Neural crest cell (in vitro differentiated cells): ENCODE measurements around the gene CYFIP1. TPM values are rescaled to one million over a fixed set of nuclear protein-coding genes. Genes with fewer than 3 reads are reported as not detected.

Experiments
- DNase-seq: peaks from one replicate; pipeline ENCODE4 v3.0.0; 2021; ENCODE audit warnings: low read depth, mixed read lengths, low spot score
- H3K27ac Mint-ChIP-seq: one replicate; pipeline ENCODE4 v1.8.0; 2021; ENCODE audit warnings: mild to moderate bottlenecking, mixed read lengths; ENCODE audit not compliant: unreplicated experiment
- H3K27me3 Mint-ChIP-seq: 2 replicates; pipeline ENCODE4 v1.8.0; 2021; ENCODE audit warnings: low read depth, mild to moderate bottlenecking, mixed read lengths
- H3K36me3 Mint-ChIP-seq: 2 replicates; pipeline ENCODE4 v1.8.0; 2021; ENCODE audit warnings: low read depth, mild to moderate bottlenecking, mixed read lengths
- H3K4me1 Mint-ChIP-seq: 2 replicates; pipeline ENCODE4 v1.8.0; 2021; ENCODE audit warnings: mixed read lengths
- H3K4me3 Mint-ChIP-seq: one replicate; pipeline ENCODE4 v1.8.0; 2021; ENCODE audit warnings: mild to moderate bottlenecking, mixed read lengths
- H3K9me3 Mint-ChIP-seq: 2 replicates; pipeline ENCODE4 v1.8.0; 2021; ENCODE audit warnings: mixed read lengths
- total RNA-seq: library from RNA; stranded (reverse); gene quantifications from 2 replicates; pipeline ENCODE4 v1.2.1, GENCODE V29; 2021
- TF ChIP-seq, protein P1 (sequence below): fragments of 200-600 bp; sonication (generic); conservative IDR thresholded peaks from 2 replicates; pipeline ENCODE4 v1.5.0; 2021; ENCODE audit warnings: antibody characterized with exemption, mild to moderate bottlenecking

Gene CYFIP1
- total RNA-seq, 1 donor from 2014 or later, result 116 TPM

DNA sequence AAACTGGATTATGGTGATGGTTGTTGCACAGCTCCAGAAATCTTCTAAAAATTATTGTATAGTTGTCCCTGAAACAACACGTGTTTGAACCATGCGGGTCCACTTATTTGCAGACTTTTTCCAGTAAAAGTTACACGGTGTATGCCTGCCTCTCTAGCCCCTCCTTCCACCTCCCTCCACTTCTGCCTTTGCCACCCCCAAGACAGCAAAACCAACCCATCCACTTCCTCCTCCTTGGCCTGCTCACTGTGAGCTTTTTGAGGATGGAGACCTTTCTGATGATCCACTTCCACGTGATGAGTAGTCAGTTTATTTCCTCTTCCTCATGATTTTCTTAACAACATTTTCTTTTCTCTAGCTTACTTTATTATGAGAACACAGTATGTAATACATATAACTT is 5.4 kb downstream of the CYFIP1 start:
- Mint-ChIP-seq H3K27ac (no peak overlapping the region), H3K9me3 (no peaks in the 10 kb centered on the region), H3K4me3 (no peak overlapping the region), H3K4me1 (peaks cover 20% of the 10 kb centered on the region), H3K27me3 (peaks cover 5% of the 10 kb centered on the region), H3K36me3 (peaks cover 5% of the 10 kb centered on the region)
- TF ChIP-seq, protein P1, sequence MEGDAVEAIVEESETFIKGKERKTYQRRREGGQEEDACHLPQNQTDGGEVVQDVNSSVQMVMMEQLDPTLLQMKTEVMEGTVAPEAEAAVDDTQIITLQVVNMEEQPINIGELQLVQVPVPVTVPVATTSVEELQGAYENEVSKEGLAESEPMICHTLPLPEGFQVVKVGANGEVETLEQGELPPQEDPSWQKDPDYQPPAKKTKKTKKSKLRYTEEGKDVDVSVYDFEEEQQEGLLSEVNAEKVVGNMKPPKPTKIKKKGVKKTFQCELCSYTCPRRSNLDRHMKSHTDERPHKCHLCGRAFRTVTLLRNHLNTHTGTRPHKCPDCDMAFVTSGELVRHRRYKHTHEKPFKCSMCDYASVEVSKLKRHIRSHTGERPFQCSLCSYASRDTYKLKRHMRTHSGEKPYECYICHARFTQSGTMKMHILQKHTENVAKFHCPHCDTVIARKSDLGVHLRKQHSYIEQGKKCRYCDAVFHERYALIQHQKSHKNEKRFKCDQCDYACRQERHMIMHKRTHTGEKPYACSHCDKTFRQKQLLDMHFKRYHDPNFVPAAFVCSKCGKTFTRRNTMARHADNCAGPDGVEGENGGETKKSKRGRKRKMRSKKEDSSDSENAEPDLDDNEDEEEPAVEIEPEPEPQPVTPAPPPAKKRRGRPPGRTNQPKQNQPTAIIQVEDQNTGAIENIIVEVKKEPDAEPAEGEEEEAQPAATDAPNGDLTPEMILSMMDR, result no peak
- DNase-seq, result no peak

DNA sequence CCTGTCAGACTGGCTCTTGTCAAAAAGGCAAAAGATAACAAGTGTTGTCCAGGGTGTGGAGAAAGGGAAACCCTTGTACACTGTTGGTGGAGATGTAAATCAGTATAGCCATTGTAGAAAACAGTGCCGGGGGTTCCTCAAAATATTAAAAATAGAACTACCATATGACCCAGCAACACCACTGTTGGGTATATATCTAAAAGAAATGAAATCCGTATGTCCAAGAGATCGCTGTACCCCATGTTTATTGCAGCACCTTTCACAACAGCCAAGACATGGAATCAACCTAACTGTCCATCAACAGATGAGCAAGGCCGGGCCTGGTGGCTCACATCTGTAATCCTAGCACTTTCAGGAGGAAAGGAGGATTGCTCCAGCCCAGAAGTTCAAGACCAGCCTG is 6.2 kb downstream of the CYFIP1 start:
- Mint-ChIP-seq H3K4me3 (no peak overlapping the region), H3K27me3 (peaks cover 2% of the 10 kb centered on the region), H3K36me3 (peaks cover 9% of the 10 kb centered on the region), H3K4me1 (peaks cover 15% of the 10 kb centered on the region), H3K9me3 (no peaks in the 10 kb centered on the region), H3K27ac (no peak overlapping the region)
- TF ChIP-seq, protein P1, result no peak
- DNase-seq, result no peak

DNA sequence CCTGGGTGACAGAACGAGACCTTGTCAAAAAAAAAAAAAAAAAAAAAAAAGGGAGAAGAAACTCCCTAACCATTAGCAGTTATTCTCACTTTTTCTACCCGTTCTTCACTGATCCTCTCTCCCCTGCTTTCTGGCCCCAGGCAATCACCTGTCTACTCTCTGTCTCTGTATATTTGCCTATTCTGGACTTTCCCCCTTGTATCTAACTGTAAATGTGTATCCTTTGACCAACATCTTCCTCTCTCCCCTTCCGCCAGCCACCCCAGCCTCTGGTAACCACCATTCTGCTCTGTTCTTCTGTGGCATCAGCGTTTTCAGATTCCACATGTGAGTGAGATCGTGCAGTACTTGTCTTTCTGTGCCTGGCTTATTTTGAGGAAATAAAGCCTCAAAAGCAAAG is 6.9 kb downstream of the CYFIP1 start:
- TF ChIP-seq, protein P1, result no peak
- Mint-ChIP-seq H3K36me3 (peaks cover 11% of the 10 kb centered on the region), H3K9me3 (no peaks in the 10 kb centered on the region), H3K4me3 (no peak overlapping the region), H3K4me1 (peaks cover 15% of the 10 kb centered on the region), H3K27me3 (no peaks in the 10 kb centered on the region), H3K27ac (no peak overlapping the region)
- DNase-seq, result no peak

DNA sequence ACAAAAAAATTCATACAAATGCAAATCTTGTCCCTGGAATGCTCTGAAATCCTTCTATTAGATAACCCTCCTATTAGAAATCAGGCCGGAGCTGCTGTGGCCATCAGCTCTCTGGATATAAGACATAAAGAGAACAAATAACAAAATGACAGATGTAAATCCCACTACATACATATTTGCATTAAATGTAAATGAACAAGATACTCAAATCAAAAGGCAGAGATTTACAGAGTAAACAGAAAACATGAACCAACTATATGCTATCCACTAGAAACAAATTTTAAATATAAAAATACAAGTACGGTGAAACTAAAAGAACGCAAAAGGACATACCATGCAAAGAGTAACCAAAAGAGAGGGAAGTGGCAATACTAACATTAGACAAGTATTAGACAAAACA is 10.7 kb downstream of the CYFIP1 start:
- TF ChIP-seq, protein P1, result no peak
- H3K4me1 Mint-ChIP-seq, result peaks cover 16% of the 10 kb centered on the region
- no peaks in the 10 kb centered on the region for H3K9me3 Mint-ChIP-seq
- peaks cover 11% of the 10 kb centered on the region for H3K36me3 Mint-ChIP-seq
- no peak for DNase-seq
- no peak overlapping the region for H3K4me3 Mint-ChIP-seq
- no peak overlapping the region for H3K27ac Mint-ChIP-seq
- no peaks in the 10 kb centered on the region for H3K27me3 Mint-ChIP-seq

DNA sequence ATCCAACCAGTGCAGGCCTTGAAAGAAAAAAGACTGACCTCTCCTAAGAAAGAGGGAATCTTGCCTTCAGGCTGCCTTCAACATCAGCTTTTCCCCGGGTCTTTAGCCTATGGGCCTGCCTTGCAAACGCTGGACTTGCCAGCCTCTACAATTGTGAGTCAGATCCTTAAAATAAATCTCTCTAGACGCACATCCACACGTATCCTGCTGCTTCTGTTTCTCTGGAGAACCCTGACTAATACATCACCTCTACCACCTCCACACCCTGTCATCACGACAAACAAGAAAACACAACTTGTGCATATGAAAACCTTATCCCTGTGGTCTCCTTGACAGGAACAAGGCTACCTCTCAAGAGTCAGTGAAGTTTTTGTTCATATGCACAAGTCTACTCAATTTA is 11.8 kb downstream of the CYFIP1 start:
- Mint-ChIP-seq H3K27ac (no peak overlapping the region), H3K27me3 (no peaks in the 10 kb centered on the region), H3K9me3 (no peaks in the 10 kb centered on the region), H3K4me3 (no peak overlapping the region), H3K4me1 (peaks cover 27% of the 10 kb centered on the region), H3K36me3 (peaks cover 10% of the 10 kb centered on the region)
- TF ChIP-seq, protein P1, result no peak
- no peak for DNase-seq
